Loucy (cell line): ENCODE data around the gene METAP1D.

Experiments
- H2AFZ ChIP-seq: fragments of 200-600 bp; sonication (generic); 2 replicates; pipeline ENCODE4 v1.6.0; 2016; ENCODE audit warnings: antibody characterized with exemption, mild to moderate bottlenecking, low read length, moderate library complexity
- H3F3A ChIP-seq: fragments of 200-600 bp; 2 replicates; pipeline ENCODE4 v1.6.0; 2016; ENCODE audit warnings: antibody characterized with exemption, low read depth, mild to moderate bottlenecking
- H3K27me3 ChIP-seq: fragments of 200-600 bp; sonication (generic); 2 replicates; pipeline ENCODE4 v1.6.1; 2014; ENCODE audit warnings: low read length, mild to moderate bottlenecking; ENCODE audit not compliant: insufficient read depth, poor library complexity, severe bottlenecking
- H3K36me3 ChIP-seq: fragments of 200-600 bp; sonication (generic); 2 replicates; pipeline ENCODE4 v1.6.1; 2016; ENCODE audit warnings: low read length; ENCODE audit not compliant: insufficient read depth
- H3K4me1 ChIP-seq: fragments of 200-600 bp; sonication (generic); 2 replicates; pipeline ENCODE4 v1.5.1; 2014; ENCODE audit warnings: low read length, mild to moderate bottlenecking; ENCODE audit not compliant: insufficient read depth, poor library complexity, severe bottlenecking
- H3K4me2 ChIP-seq: fragments of 200-600 bp; sonication (generic); 2 replicates; pipeline ENCODE4 v1.6.0; 2014; ENCODE audit warnings: antibody characterized with exemption, low read length, low read depth, mild to moderate bottlenecking; ENCODE audit not compliant: poor library complexity, severe bottlenecking
- H3K4me3 ChIP-seq: fragments of 200-600 bp; sonication (generic); 2 replicates; pipeline ENCODE4 v1.5.1; 2014; ENCODE audit warnings: low read length, mild to moderate bottlenecking, mixed read lengths; ENCODE audit not compliant: poor library complexity, severe bottlenecking
- H3K79me2 ChIP-seq: fragments of 200-600 bp; sonication (generic); 2 replicates; pipeline ENCODE4 v1.6.1; 2014; ENCODE audit warnings: low read length; ENCODE audit not compliant: insufficient read depth
- H3K9ac ChIP-seq: fragments of 200-600 bp; sonication (generic); 2 replicates; pipeline ENCODE4 v1.6.0; 2014; ENCODE audit warnings: mild to moderate bottlenecking, low read depth, low read length, moderate library complexity; ENCODE audit not compliant: poor library complexity, severe bottlenecking
- H3K9me2 ChIP-seq: fragments of 200-600 bp; sonication (generic); replicated peaks from 2 replicates; pipeline ENCODE4 v1.6.1; 2016; ENCODE audit warnings: low read depth, low read length, mixed read lengths
- H3K9me3 ChIP-seq: fragments of 200-600 bp; sonication (generic); 2 replicates; pipeline ENCODE4 v1.6.1; 2014; ENCODE audit warnings: mild to moderate bottlenecking, antibody characterized with exemption, low read length, low read depth; ENCODE audit not compliant: insufficient read depth
- H4K20me1 ChIP-seq: fragments of 200-600 bp; sonication (generic); 2 replicates; pipeline ENCODE4 v1.6.0; 2014; ENCODE audit warnings: antibody characterized with exemption, low read length, mild to moderate bottlenecking; ENCODE audit not compliant: insufficient read depth, poor library complexity, severe bottlenecking
- CTCF ChIP-seq: fragments of 200-600 bp; sonication (generic); conservative IDR thresholded peaks from 2 replicates; pipeline ENCODE4 v1.5.1; 2014; ENCODE audit warnings: mild to moderate bottlenecking, antibody characterized with exemption, low read length
- EZH2phosphoT487 ChIP-seq: fragments of 200-600 bp; IDR thresholded peaks from 2 replicates; pipeline ENCODE4 v1.6.1; 2018; ENCODE audit warnings: antibody characterized with exemption, mild to moderate bottlenecking, moderate library complexity, borderline replicate concordance

Gene METAP1D

DNA sequence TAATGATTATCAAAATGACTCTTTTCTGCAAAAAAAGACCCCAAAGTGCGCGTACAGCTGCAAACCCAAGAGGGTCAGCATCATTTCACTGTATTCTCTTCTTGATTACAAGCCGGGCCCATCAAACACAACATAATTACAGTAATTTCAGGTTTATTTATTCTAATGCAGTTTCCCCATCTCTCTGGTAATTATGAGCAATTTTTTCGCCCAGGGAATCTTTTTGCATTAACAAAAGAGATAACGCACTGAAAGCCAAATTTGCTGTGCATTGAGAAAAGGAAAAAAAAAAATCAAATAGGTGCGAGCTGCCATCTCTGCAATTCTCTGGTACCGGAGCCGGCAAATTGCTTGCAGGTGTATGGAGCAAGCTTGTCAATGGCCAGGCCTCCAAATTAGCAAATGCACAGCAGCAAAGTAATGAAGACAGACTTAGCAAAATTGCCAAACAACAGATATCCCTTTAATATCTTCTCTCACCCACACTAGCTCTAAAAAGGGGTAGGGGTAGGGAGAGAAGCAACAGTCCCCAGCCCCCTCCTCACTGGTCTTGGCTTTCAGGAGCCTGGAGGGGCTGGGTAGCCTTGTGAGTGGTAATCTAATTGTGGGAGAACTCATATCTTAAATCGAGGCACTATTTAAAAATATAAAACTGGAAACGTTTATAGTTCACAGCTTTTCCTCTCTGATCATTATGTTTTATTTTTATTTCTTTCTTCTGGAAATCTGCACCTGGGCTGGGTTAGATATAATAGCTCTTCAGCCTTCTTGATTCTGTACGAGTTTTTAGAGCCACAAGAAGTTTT lies 92.2 kb downstream of the METAP1D start:
- no peaks in the 10 kb centered on the region for H3K36me3 ChIP-seq
- no peaks in the 10 kb centered on the region; the same call in 1 of the 2 replicates for H3F3A ChIP-seq
- no peaks in the 10 kb centered on the region for H3K79me2 ChIP-seq
- H3K9ac ChIP-seq = no peak overlapping the region
- H4K20me1 ChIP-seq = no peaks in the 10 kb centered on the region
- peaks cover 27% of the 10 kb centered on the region for H3K27me3 ChIP-seq
- H2AFZ ChIP-seq = no peak overlapping the region
- peaks cover 5% of the 10 kb centered on the region for H3K4me1 ChIP-seq
- no peak overlapping the region for H3K4me2 ChIP-seq
- no peak overlapping the region for H3K4me3 ChIP-seq
- no peaks in the 10 kb centered on the region for H3K9me2 ChIP-seq
- no peaks in the 10 kb centered on the region for H3K9me3 ChIP-seq
- TF ChIP-seq EZH2phosphoT487 (no peak), CTCF (no peak)

DNA sequence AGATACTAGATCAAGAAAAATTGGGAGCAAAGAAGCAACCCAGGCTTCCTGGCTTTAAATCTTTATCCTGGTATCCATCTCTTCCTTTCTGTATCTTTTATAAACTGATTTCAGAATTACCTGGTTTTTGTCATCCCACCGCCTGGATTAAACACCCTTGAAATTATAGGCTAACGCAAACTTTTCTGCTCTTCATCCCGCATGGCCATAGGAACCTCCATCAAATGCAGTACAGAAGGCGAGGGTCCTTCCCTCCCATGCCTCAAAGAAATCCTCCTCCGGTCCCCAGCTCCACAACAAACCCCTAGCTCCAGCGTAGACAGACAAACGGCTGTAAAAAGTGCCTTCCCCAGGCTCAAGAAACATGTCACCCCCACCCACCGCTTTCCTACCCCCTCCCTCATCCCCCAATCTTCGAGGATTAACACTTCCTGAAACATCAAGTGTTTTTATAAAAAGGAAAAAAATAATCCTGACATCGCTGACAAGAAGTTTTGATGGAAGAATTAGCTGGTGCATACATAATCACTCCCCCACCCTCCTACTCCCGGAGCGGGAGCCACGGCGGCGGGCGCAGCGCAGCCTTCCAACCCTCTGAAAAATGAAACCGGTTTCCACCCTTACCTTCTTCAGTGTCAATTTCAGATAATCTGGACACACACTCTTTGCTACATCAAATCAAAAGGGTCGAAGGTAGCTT lies 93.1 kb downstream of the METAP1D start:
- no peak overlapping the region for H3K4me2 ChIP-seq
- no peaks in the 10 kb centered on the region for H3K79me2 ChIP-seq
- no peaks in the 10 kb centered on the region for H4K20me1 ChIP-seq
- H3K9ac ChIP-seq = no peak overlapping the region
- peaks cover 27% of the 10 kb centered on the region for H3K27me3 ChIP-seq
- peaks cover 7% of the 10 kb centered on the region for H3K4me1 ChIP-seq
- H3K36me3 ChIP-seq = no peaks in the 10 kb centered on the region
- H2AFZ ChIP-seq = no peak overlapping the region
- TF ChIP-seq EZH2phosphoT487 (no peak), CTCF (no peak)
- no peak overlapping the region for H3K4me3 ChIP-seq
- no peaks in the 10 kb centered on the region; the same call in 1 of the 2 replicates for H3F3A ChIP-seq
- no peaks in the 10 kb centered on the region for H3K9me2 ChIP-seq
- no peaks in the 10 kb centered on the region for H3K9me3 ChIP-seq

DNA sequence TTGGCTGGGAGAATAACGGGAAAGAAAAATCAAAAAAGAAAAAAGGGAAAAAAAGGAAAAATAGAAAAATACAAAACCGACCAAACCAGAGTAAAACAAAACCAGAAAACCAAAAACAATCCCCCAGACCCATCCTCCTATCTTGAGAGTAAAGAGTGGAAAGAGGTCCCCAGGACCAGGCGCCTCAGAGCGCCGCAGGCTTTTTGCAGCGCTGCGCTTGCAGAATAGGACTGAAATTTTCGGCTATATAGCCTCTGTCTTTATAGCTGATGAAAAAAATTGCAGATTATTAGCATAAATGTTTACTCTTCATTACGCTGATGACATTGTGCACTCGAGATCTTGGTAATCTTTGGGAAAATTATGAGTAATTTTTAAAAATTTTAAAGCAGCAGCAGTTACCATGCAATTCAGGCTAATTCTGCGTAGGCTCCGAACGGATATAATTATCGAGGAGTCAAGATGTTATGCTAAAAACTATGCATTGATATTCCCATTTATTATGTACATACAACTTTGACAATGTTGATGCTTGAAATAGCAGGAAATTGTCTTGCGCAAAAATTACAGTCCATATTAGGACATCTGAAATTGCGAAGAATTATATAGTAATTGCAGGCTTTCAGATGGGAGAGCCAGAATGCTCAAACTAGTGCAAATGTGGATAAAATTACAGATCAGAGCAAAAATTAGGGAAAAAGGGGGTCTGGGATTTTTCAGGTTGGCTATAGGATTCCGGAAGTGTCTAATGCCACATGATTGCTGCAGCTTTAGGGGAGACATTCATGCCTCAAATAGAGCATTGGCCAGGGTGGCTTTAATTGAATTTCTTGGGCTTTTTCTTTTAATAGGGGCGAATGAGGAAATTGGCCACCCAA lies 93.9 kb downstream of the METAP1D start:
- Histone ChIP-seq H3K4me2 (peak overlapping the region; percentile 87), H3K27me3 (peaks cover 27% of the 10 kb centered on the region), H3K4me3 (peak overlapping the region; percentile 84), H3K79me2 (no peaks in the 10 kb centered on the region), H3K4me1 (peaks cover 8% of the 10 kb centered on the region), H3K9me3 (no peaks in the 10 kb centered on the region), H3K9ac (no peak overlapping the region), H2AFZ (no peak overlapping the region; the same call in 1 of the 2 replicates), H4K20me1 (no peaks in the 10 kb centered on the region), H3F3A (no peaks in the 10 kb centered on the region; the same call in 1 of the 2 replicates), H3K9me2 (no peaks in the 10 kb centered on the region), H3K36me3 (no peaks in the 10 kb centered on the region)
- TF ChIP-seq EZH2phosphoT487 = no peak
- TF ChIP-seq CTCF = no peak
